LNCaP clone FGC (cell line): ENCODE measurements around the gene EPC1.
"Not testable (repeated sequence)": the region's sequence is repeated elsewhere in the genome, so short reads cannot be mapped to it uniquely, and the experiment has no call there.

Experiments used
- DNase-seq: peaks from one replicate; pipeline ENCODE4 v3.0.0-alpha.2; 2011; ENCODE audit warnings: low read depth
- H3K4me3 ChIP-seq: 2 replicates; pipeline ENCODE4 v1.5.1; 2011; ENCODE audit warnings: mild to moderate bottlenecking, low read depth, low read length, control low read depth
- CTCF ChIP-seq: IDR thresholded peaks from 2 replicates; pipeline ENCODE4 v1.5.1; 2012; ENCODE audit warnings: mild to moderate bottlenecking; ENCODE audit not compliant: control insufficient read depth, insufficient read depth; ENCODE audit errors: extremely low read depth

The EPC1 gene

GRCh38 chr10:32237644-32238345 lies 109.2 kb downstream of the EPC1 start:
- no peak for DNase-seq
- TF ChIP-seq CTCF, result no peak
- no peak overlapping the region for H3K4me3 ChIP-seq

GRCh38 chr10:32234471-32234870 lies 112.5 kb downstream of the EPC1 start:
- no peak for TF ChIP-seq CTCF
- no peak overlapping the region for H3K4me3 ChIP-seq
- DNase-seq, result no peak

- DNase-seq, H3K4me3 ChIP-seq: not testable (repeated sequence)
Measured at GRCh38 chr10:32233375-32233774, 113.6 kb downstream of the EPC1 start.

- DNase-seq, result no peak
- no peak overlapping the region for H3K4me3 ChIP-seq
- no peak for TF ChIP-seq CTCF
Measured at GRCh38 chr10:32232378-32232777, 114.6 kb downstream of the EPC1 start.

- not testable (repeated sequence) for H3K4me3 ChIP-seq, DNase-seq
Measured at GRCh38 chr10:32229788-32230187, 117.2 kb downstream of the EPC1 start.

GRCh38 chr10:32229170-32229569 lies 117.8 kb downstream of the EPC1 start:
- H3K4me3 ChIP-seq, result no peak overlapping the region
- no peak for TF ChIP-seq CTCF
- no peak for DNase-seq

- TF ChIP-seq CTCF, result no peak
- no peak for DNase-seq
- no peak overlapping the region for H3K4me3 ChIP-seq
Measured at GRCh38 chr10:32227802-32228201, 119.2 kb downstream of the EPC1 start.

GRCh38 chr10:32226624-32227023 lies 120.3 kb downstream of the EPC1 start:
- no peak overlapping the region for H3K4me3 ChIP-seq
- no peak for TF ChIP-seq CTCF
- DNase-seq, result no peak
